NCI-H460 (cell line): Measurements from ENCODE around the gene TRPC1. TPM values are rescaled to one million over a fixed set of nuclear protein-coding genes. Genes with fewer than 3 reads are reported as not detected.
"Not testable (repeated sequence)": the region's sequence is repeated elsewhere in the genome, so short reads cannot be mapped to it uniquely, and the experiment has no call there.

Source experiments
- DNase-seq: peaks from one replicate; pipeline ENCODE4 v3.0.0-alpha.2; 2016; ENCODE audit warnings: low read depth; ENCODE audit errors: extremely low read depth
- polyA plus RNA-seq: library from polyadenylated mRNA; depleted of rRNA; stranded (reverse); fragments of >200 nt; gene quantifications from 2 replicates; pipeline ENCODE4 v1.2.3, GENCODE V29; 2014; cell fraction: nucleus; rRNA removed
- total RNA-seq: library from RNA; depleted of rRNA; stranded (reverse); fragments of >200 nt; shearing (Covaris generic); gene quantifications from 2 replicates; pipeline ENCODE4 v1.2.3, GENCODE V29; 2014; rRNA removed

Gene TRPC1
- total RNA-seq: 10.7 and 12.2 TPM in 2 replicates
- polyA plus RNA-seq: 8.4 and 14.3 TPM in 2 replicates

- peak; percentile 70 for DNase-seq
These were observed at the start of gene TRPC1 for GRCh38 chr3:142723968-142724681. TSS of gene TRPC1 (plus strand) at chr3:142724034. CDS start at chr3:142724560, 526 bp downstream.

DNA sequence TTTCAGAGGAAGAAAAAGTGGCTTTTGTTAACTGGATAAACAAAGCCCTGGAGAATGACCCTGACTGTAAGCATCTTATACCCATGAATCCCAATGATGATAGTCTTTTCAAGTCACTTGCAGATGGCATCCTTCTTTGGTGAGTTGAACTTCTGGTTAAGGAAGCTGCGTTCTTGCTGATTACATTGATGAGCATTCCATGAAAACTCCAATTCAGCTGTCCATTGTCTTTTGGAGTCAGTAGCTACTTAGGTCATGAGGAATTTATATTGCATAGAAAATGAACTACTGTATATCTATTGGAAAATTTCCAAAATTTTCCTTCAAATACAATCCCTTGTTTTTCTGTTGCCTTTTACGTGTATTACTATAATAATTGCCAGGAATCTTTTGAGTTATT, 47.7 kb upstream of the TRPC1 start:
- no peak for DNase-seq

GRCh38 chr3:142680710-142681109, 43.1 kb upstream of the TRPC1 start:
- DNase-seq: peak; percentile 0

DNA sequence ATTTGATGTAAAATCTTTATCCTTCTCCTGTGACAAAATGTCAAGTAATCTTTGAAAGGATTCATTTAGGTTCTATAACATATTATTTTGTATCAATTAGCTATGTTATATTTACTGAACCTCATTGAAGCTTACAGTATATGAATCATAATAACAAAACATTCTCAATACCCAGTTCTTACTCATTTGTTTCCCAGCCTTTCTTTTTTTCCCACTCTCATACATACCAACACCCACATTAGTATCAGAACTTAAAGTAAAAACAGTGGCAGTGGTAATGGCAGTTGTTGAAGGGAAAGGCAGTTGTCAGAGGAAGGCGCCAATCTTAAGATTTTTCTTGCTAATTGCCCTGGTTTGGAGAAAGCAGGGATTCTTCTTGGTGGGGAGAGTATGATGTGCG, 33.2 kb upstream of the TRPC1 start:
- DNase-seq: no peak

DNA sequence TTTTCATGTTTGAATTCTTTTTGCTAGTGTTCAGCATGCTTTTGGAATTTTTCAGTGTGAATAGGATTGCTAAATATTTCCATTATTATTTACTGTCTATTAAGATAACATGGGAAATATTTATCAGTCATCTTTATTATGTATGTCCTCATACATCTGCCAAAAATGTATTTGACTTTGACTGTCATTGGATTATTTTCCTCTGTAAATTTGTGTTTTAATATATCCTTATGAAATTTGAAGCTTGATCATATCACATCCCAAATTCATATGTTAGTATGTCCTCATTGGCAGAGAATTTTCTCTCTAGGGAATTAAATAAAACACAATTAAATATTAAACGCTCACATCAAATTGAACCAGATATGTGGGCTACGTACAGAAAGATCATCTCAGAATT, 32.3 kb upstream of the TRPC1 start:
- no peak for DNase-seq

DNA sequence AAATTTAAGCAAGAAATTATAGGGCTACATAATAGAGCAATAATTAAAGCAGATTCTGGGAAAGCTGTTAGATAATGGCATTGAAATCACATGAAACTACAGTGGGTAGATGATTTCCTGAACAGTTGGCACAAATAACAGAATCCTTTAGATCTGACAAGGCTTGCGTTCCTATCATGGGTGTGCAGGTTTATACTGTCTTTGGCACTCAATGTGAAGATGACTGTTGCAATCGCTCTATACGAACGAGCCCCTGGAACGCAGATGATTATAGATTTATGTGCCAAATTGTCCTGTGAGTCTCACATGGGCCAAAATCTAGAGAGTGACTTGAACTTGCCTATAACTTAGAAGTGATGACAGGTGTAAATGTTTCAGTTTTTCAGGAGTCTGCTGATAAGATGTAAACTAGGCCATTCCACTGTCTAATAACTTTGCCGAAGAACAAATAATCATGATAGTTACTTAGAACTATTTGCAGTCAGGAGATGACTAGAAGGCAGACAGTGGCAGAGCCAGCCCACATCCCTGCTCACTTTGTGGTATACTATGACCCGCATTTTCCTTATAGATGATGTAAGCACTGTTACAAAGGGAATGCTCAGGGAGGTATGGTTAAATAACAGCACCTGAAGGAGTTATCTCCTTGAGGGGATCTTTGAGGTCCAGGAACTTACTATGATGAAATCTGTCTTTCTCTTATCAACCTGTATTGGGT, 30.5 kb upstream of the TRPC1 start:
- no peak for DNase-seq

GRCh38 chr3:142694225-142694624, 29.6 kb upstream of the TRPC1 start:
- no peak for DNase-seq

GRCh38 chr3:142705198-142705597, 18.6 kb upstream of the TRPC1 start:
- DNase-seq: no peak

- no peak for DNase-seq
These were observed 17.3 kb upstream of the TRPC1 start for GRCh38 chr3:142706321-142707127.

DNA sequence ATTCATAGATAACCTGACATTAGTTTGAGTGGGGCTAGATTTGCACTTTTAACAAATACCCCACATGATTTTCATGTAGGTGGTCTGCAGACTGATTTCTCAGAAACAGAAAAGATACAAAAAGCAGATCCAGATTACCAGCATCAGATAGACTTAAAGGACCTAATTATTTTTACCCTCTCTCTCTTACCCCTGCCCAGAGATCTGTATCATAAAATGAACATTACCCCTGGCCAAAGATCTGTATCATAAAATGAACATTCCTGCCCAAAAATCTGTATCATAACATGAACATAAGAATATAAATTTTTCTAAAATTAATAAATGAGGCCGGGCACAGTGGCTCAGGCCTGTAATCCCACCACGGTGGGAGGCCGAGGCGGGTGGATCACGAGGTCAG, 14.6 kb upstream of the TRPC1 start:
- DNase-seq: no peak

GRCh38 chr3:142714882-142715281, 9.0 kb upstream of the TRPC1 start:
- DNase-seq: not testable (repeated sequence)

GRCh38 chr3:142716102-142716501, 7.7 kb upstream of the TRPC1 start:
- no peak for DNase-seq

GRCh38 chr3:142723665-142723967, 218 bp upstream of the TRPC1 start:
- no peak for DNase-seq

- DNase-seq: peak; percentile 22
These were observed 985 bp downstream of the TRPC1 start for GRCh38 chr3:142724682-142725356.

DNA sequence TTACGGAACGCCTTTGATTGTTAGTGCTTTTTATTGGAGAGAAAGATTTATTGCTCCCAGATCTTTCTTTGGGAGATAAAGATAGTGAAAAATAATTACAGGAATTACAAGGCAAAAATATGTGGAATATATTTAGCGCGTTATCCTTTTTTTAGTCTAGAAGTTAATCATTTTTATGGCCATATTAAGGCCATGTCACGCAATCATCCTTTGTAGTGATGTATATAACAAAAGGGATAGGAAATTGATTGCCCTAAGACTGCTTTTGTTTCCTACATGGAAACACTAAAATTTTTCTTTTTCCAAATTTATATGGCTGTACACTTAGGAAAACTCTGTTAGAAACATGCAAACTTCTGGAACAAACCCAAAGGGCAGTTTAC, 1.5 kb downstream of the TRPC1 start:
- DNase-seq: no peak

- DNase-seq: no peak
These were observed 2.2 kb downstream of the TRPC1 start for GRCh38 chr3:142726017-142726416.

DNA sequence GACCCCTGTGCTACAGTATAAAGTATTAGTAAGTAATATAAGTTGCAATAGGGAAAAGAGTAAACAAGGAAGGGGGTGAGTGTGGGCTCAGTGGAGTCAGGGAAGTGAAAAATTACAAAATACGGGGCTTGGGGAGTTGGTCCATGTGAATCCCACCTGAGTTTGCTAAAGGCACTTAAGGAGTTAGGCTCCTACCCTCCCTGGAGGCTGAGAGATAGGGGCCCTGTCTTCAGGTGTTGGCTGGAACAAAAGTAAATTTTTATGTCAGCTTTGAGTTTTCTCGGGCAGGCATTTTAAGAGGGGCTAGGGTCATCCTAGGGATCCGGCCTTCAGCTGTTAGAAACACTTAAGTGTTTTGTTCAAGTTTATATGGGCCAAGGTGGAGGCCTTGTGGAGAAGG, 8.2 kb downstream of the TRPC1 start:
- no peak for DNase-seq

DNA sequence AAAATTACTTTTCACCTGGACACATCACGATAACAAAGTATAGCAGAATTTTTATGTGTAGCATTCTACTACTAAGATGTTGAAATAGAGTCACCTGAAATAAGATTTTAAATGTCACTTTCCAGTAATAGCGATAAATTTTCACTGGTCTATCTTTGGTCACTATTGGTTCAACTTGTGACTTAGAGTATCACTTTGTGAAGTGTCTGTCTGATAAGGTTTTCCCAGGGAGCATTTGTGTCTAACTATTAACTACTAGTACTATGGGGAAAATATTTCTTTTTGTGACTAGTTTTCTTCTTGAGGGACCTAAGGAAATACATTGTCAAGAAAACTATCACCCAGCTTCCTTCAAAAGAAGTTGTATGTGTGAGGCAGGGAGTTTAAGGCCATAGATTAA, 11.0 kb downstream of the TRPC1 start:
- no peak for DNase-seq

- no peak for DNase-seq
These were observed 11.6 kb downstream of the TRPC1 start for GRCh38 chr3:142735462-142735861.

DNA sequence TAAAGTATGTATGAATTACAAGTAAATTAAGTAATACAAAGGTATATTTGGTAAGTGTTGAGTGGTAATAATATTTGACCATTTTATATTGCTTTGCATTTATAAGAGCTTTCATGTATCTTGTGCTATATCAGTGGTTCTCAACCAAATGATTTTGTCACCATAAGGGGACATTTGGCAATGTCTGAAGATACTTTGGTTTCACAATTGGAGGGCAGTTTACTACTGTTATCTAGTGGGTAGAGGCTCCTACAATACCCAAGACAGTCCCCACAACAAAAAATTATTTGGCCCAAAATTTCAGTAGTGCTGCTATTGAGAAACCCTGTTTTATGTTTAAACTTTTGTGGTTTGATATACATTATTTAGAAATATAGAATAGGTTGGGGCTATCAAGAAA, 14.6 kb downstream of the TRPC1 start:
- DNase-seq: no peak

DNA sequence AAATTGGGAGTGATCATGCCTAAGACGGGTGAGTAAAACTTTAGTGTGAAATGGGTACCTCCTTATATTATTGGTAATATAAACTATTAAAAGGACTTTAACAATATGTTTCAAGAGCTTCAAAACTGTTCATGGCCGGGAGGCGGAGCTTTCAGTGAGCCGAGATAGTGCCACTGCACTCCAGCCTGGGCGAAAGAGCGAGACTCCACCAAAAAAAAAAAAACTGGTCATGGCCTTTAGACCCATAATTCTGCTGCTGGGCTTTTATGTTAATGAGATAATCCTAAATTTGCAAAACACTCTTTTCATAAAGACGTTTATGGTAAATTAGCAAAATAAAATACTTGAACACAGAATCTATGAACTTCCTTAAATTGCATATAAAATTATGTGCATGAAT, 22.8 kb downstream of the TRPC1 start:
- DNase-seq: no peak
